Panc1 (cell line): ENCODE measurements around the gene CCDC146.
"Not testable (repeated sequence)": the region's sequence is repeated elsewhere in the genome, so short reads cannot be mapped to it uniquely, and the experiment has no call there.

Experiments
- CTCF ChIP-seq: fragments of 450-650 bp; IDR thresholded peaks from 2 replicates; pipeline ENCODE4 v1.5.1; 2017; ENCODE audit warnings: mild to moderate bottlenecking
- POLR2AphosphoS5 ChIP-seq: IDR thresholded peaks from 2 replicates; pipeline ENCODE4 v1.6.1; 2012; ENCODE audit warnings: mild to moderate bottlenecking, low read depth, low read length, moderate library complexity
- SIN3A ChIP-seq: IDR thresholded peaks from 2 replicates; pipeline ENCODE4 v1.6.1; 2012; ENCODE audit warnings: low read depth, mild to moderate bottlenecking, low read length, moderate library complexity, borderline replicate concordance; ENCODE audit not compliant: insufficient read depth
- TCF7L2 ChIP-seq: IDR thresholded peaks from 2 replicates; pipeline ENCODE4 v1.6.1; 2011; ENCODE audit warnings: mild to moderate bottlenecking, low read depth, low read length, inconsistent platforms
- TF ChIP-seq, protein P1 (sequence below), 2 experiments: IDR thresholded peaks; 2 replicates each; pipeline ENCODE4 v1.6.1; 2011 to 2012; ENCODE audit warnings: low read depth in 2 of 2, control low read depth in 1 of 2, low read length in 1 of 2, mild to moderate bottlenecking in 1 of 2, moderate library complexity in 1 of 2; ENCODE audit not compliant: insufficient read depth in 1 of 2

- TF ChIP-seq CTCF, SIN3A, POLR2AphosphoS5, TCF7L2: not testable (repeated sequence)
- TF ChIP-seq, protein P1, sequence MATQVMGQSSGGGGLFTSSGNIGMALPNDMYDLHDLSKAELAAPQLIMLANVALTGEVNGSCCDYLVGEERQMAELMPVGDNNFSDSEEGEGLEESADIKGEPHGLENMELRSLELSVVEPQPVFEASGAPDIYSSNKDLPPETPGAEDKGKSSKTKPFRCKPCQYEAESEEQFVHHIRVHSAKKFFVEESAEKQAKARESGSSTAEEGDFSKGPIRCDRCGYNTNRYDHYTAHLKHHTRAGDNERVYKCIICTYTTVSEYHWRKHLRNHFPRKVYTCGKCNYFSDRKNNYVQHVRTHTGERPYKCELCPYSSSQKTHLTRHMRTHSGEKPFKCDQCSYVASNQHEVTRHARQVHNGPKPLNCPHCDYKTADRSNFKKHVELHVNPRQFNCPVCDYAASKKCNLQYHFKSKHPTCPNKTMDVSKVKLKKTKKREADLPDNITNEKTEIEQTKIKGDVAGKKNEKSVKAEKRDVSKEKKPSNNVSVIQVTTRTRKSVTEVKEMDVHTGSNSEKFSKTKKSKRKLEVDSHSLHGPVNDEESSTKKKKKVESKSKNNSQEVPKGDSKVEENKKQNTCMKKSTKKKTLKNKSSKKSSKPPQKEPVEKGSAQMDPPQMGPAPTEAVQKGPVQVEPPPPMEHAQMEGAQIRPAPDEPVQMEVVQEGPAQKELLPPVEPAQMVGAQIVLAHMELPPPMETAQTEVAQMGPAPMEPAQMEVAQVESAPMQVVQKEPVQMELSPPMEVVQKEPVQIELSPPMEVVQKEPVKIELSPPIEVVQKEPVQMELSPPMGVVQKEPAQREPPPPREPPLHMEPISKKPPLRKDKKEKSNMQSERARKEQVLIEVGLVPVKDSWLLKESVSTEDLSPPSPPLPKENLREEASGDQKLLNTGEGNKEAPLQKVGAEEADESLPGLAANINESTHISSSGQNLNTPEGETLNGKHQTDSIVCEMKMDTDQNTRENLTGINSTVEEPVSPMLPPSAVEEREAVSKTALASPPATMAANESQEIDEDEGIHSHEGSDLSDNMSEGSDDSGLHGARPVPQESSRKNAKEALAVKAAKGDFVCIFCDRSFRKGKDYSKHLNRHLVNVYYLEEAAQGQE (IDR thresholded peaks at IDR 0.05; ENCODE audit: insufficient read depth in 1 of 2, low read depth in 2 of 2, low read length in 1 of 2), result not testable (repeated sequence)
Measured at GRCh38 chr7:77108362-77108761, 14.1 kb upstream of the CCDC146 start.
